ENCODE results near the gene FAM3A. TPM values are rescaled to one million over a fixed set of nuclear protein-coding genes. Genes with fewer than 3 reads are reported as not detected.
A peak's percentile ranks its signal among the peaks of the same experiment; 100 is the strongest.

FAM3A gene
- total and polyA plus RNA-seq, 9 of the 15 experiments (the other 6 are each of a cell fraction or from before 2014, with no cell fraction given) = 0.75 to 70.6 (median 27.0) TPM

GRCh38 chrX:154495472-154495922, 20.5 kb downstream of the FAM3A start (continued):
- TF ChIP-seq CREB3L1 (IDR thresholded peaks at IDR 0.05; ENCODE audit: borderline replicate concordance, low read depth) = no peak
- no peak for TF ChIP-seq NR2C2 (CRISPR knock-in tag; IDR thresholded peaks at IDR 0.05)
- TF ChIP-seq NR2C2 (tag; IDR thresholded peaks at IDR 0.05) = 0 out of 2 replicates have a peak, but pooled peaks have one; percentile 36
- no peak for TF ChIP-seq RNF2 (IDR thresholded peaks at IDR 0.05)
- no peak for TF ChIP-seq ZBTB8A (IDR thresholded peaks at IDR 0.05; ENCODE audit: partially characterized antibody)
- no peak for TF ChIP-seq ZNF212 (CRISPR knock-in tag; IDR thresholded peaks at IDR 0.05)
- TF ChIP-seq CREB5 (CRISPR knock-in tag; IDR thresholded peaks at IDR 0.05) = no peak
- TF ChIP-seq EWSR1 (IDR thresholded peaks at IDR 0.05; ENCODE audit: borderline replicate concordance, low read depth, partially characterized antibody) = no peak
- TF ChIP-seq SOX6 (IDR thresholded peaks at IDR 0.05) = peak; percentile 84
- no peak for TF ChIP-seq MCM7 (IDR thresholded peaks at IDR 0.05)
- TF ChIP-seq ZNF655 (CRISPR knock-in tag; IDR thresholded peaks at IDR 0.05) = no peak
- TF ChIP-seq MAFG (tag; conservative IDR thresholded peaks at IDR 0.05) = peak; percentile 96
- no peak for TF ChIP-seq ARHGAP35 (IDR thresholded peaks at IDR 0.05; ENCODE audit: partially characterized antibody)
- TF ChIP-seq TRIM24 (IDR thresholded peaks at IDR 0.05) = peak; percentile 15 to 64; a peak in 3 of 4 replicates
- no peak for TF ChIP-seq ARID3A (IDR thresholded peaks at IDR 0.05; ENCODE audit: borderline replicate concordance, low read depth, low read length)
- no peak for TF ChIP-seq ZKSCAN8 (CRISPR knock-in tag; IDR thresholded peaks at IDR 0.05)
- TF ChIP-seq THRA (IDR thresholded peaks at IDR 0.05) = no peak
- no peak for TF ChIP-seq ZNF696 (CRISPR knock-in tag; conservative IDR thresholded peaks at IDR 0.05)
- no peak for TF ChIP-seq ZNF512 (tag; IDR thresholded peaks at IDR 0.05)
- no peak for TF ChIP-seq SNAPC5 (CRISPR knock-in tag; IDR thresholded peaks at IDR 0.05)
- TF ChIP-seq PHF20 (IDR thresholded peaks at IDR 0.05; ENCODE audit: partially characterized antibody) = no peak
- TF ChIP-seq ZNF140 (CRISPR knock-in tag; IDR thresholded peaks at IDR 0.05) = no peak
